PC-3 (cell line): ENCODE results near the gene HSPB9.

Experiments used
- CTCF ChIP-seq: fragments of 300-600 bp; sonication (generic); conservative IDR thresholded peaks from 2 replicates; pipeline ENCODE4 v1.5.1; 2017; ENCODE audit warnings: antibody characterized with exemption, low read depth, mild to moderate bottlenecking, low read length
- EZH2phosphoT487 ChIP-seq: fragments of 300-600 bp; sonication (generic); IDR thresholded peaks from 2 replicates; pipeline ENCODE4 v1.6.1; 2018; ENCODE audit warnings: mild to moderate bottlenecking, antibody characterized with exemption, low read length, borderline replicate concordance

DNA sequence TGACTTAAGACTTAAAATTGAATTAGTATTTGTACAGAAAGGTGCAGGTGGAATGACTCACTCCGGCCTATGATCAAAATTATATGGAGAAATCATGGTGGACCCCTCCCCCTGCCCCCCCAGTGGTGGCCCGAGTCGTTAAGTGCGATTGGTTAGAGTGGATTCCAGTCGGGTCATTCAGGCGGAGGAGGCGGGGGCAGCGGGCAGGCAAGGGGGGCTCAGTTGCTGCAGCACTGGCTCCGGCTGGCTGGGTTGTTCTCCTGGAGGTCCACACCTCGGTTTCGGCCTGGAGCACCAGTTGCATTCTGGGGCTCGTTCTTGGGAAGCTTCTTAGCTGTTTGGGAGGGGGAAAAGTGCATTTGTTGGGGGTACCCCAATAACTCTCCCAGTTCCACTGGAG lies 3.0 kb downstream of the HSPB9 start:
- TF ChIP-seq CTCF (no peak), EZH2phosphoT487 (no peak)
